Body of pancreas (tissue), 4 donors: ENCODE data around the gene ARSB. TPM values are rescaled to one million over a fixed set of nuclear protein-coding genes. Genes with fewer than 3 reads are reported as not detected.

Experiments used
- ATAC-seq: fragments of 150-250 bp; one replicate; pipeline ENCODE4 v1.9.1; 2016
- DNase-seq, 4 donors: peaks; one replicate each; pipeline ENCODE4 v3.0.0-alpha.2; 2019
- H3K27ac ChIP-seq, 4 donors: fragments of 200-600 bp; sonication (generic); 1 replicate in 3 of 4; 2 replicates in 1 of 4; pipeline versions ENCODE4 v1.5.1 to v1.6.1; 2016 to 2019; ENCODE audit warnings: mild to moderate bottlenecking in 1 of 4, mixed read lengths in 1 of 4, moderate library complexity in 1 of 4
- H3K27me3 ChIP-seq, 2 donors: fragments of 200-600 bp; sonication (generic); one replicate each; pipeline ENCODE4 v1.6.0; 2016; ENCODE audit warnings: mild to moderate bottlenecking in 1 of 2
- H3K36me3 ChIP-seq, 2 donors: fragments of 200-600 bp; sonication (generic); replicated peaks in 1 of 2; 2 replicates each; pipeline ENCODE4 v1.5.1; 2016; ENCODE audit warnings: low read depth in 2 of 2; ENCODE audit not compliant: insufficient read depth in 1 of 2
- H3K4me1 ChIP-seq: fragments of 200-600 bp; sonication (generic); one replicate; pipeline ENCODE4 v1.6.0; 2016
- H3K4me3 ChIP-seq, 2 donors: fragments of 200-600 bp; sonication (generic); 1 replicate in 1 of 2; 2 replicates in 1 of 2; pipeline ENCODE4 v1.5.1; 2016 to 2019
- H3K9me3 ChIP-seq, 3 donors: fragments of 200-600 bp; sonication (generic); 1 replicate in 2 of 3; 2 replicates in 1 of 3; pipeline ENCODE4 v1.5.1; 2016
- CTCF ChIP-seq, 7 experiments: fragments of 450-650 bp in 4 of 7; fragments of 200-600 bp in 3 of 7; sonication (generic) in 3 of 7; IDR thresholded peaks; one replicate each; pipeline ENCODE4 v1.5.1; 2016 to 2019; ENCODE audit warnings: antibody characterized with exemption in 7 of 7
- POLR2A ChIP-seq, 3 donors: fragments of 450-650 bp; IDR thresholded peaks; one replicate each; pipeline ENCODE4 v1.6.1; 2016; ENCODE audit warnings: antibody characterized with exemption in 3 of 3, mild to moderate bottlenecking in 2 of 3
- WGBS, 2 donors: methylation state at CpG; one replicate each; pipeline ENCODE4 v1.1.5; 2017; 5-methylcytosine and 5-hydroxymethylcytosine counted together
- intact Hi-C: fragments of 100-400 bp; cut with DNase I; formaldehyde crosslinking; loops from one replicate; pipeline ENCODE4 v1.15.1; 2023
- total RNA-seq, 2 donors: library from RNA; depleted of rRNA; stranded (reverse); fragments of >200 nt; gene quantifications; one replicate each; pipeline ENCODE4 v1.1.0, GENCODE V29; 2016

ARSB gene
- total RNA-seq, 2 donors from 2014 or later, result 9.9 to 12.2 TPM

- Histone ChIP-seq H3K27me3 (no peaks in the 10 kb centered on the region), H3K27ac (no peak overlapping the region), H3K9me3 (no peaks in the 10 kb centered on the region), H3K4me1 (no peaks in the 10 kb centered on the region), H3K36me3 (no peaks in the 10 kb centered on the region), H3K4me3 (no peak overlapping the region)
- no peak for TF ChIP-seq POLR2A (IDR thresholded peaks at IDR 0.05)
- no peak for TF ChIP-seq CTCF (IDR thresholded peaks at IDR 0.05)
- DNase-seq, result no peak
- no peak for ATAC-seq
- intact Hi-C loops, result no loop called here
- 47 to 63% methylated on average over 13 of the region's 13 CpGs for WGBS, 2 donors
These were observed 213.6 kb downstream of the ARSB start for GRCh38 chr5:78771260-78772205.

GRCh38 chr5:78768781-78769380 is 216.2 kb downstream of the ARSB start:
- no peak for ATAC-seq
- 94 to 95% methylated on average over 7 of the region's 7 CpGs for WGBS, 2 donors
- intact Hi-C loops, result no loop called here
- Histone ChIP-seq H3K4me1 (no peaks in the 10 kb centered on the region), H3K27me3 (no peaks in the 10 kb centered on the region), H3K36me3 (no peaks in the 10 kb centered on the region), H3K9me3 (no peaks in the 10 kb centered on the region), H3K4me3 (no peak overlapping the region), H3K27ac (no peak overlapping the region)
- no peak for DNase-seq
- TF ChIP-seq CTCF (IDR thresholded peaks at IDR 0.05) (no peak), POLR2A (IDR thresholded peaks at IDR 0.05) (no peak)

- H3K36me3 ChIP-seq, result no peaks in the 10 kb centered on the region
- H3K4me3 ChIP-seq, result no peak overlapping the region
- TF ChIP-seq CTCF (IDR thresholded peaks at IDR 0.05), result no peak
- no peak for TF ChIP-seq POLR2A (IDR thresholded peaks at IDR 0.05)
- WGBS, 2 donors, result 85 to 90% methylated on average over 5 of the region's 5 CpGs
- no peaks in the 10 kb centered on the region for H3K4me1 ChIP-seq
- H3K27ac ChIP-seq, result no peak overlapping the region
- intact Hi-C loops, result no loop called here
- no peak for DNase-seq
- no peaks in the 10 kb centered on the region for H3K9me3 ChIP-seq
- ATAC-seq, result no peak
- H3K27me3 ChIP-seq, result no peaks in the 10 kb centered on the region
These were observed 218.7 kb downstream of the ARSB start for GRCh38 chr5:78766412-78766762.

GRCh38 chr5:78765756-78766411 is 219.2 kb downstream of the ARSB start:
- TF ChIP-seq CTCF (IDR thresholded peaks at IDR 0.05), result no peak
- TF ChIP-seq POLR2A (IDR thresholded peaks at IDR 0.05), result no peak
- ATAC-seq (no peak), DNase-seq (no peak)
- Histone ChIP-seq H3K27me3 (no peaks in the 10 kb centered on the region), H3K4me1 (no peaks in the 10 kb centered on the region), H3K4me3 (no peak overlapping the region), H3K9me3 (no peaks in the 10 kb centered on the region), H3K36me3 (no peaks in the 10 kb centered on the region), H3K27ac (no peak overlapping the region)
- intact Hi-C loops, result no loop called here
- WGBS, 2 donors, result 60 to 62% methylated on average over 7 of the region's 7 CpGs
